Natural killer cell (primary cell): ENCODE results near the gene CHAF1B. TPM values are rescaled to one million over a fixed set of nuclear protein-coding genes. Genes with fewer than 3 reads are reported as not detected.

ENCODE experiments used
- ATAC-seq, 3 donors: fragments of 150-1000 bp in 2 of 3; fragments of 200-7000 bp in 1 of 3; cut with Tn5 transposase; 1 replicate in 1 of 3; 2 replicates in 2 of 3; pipeline ENCODE4 v1.10.0; 2021; ENCODE audit warnings: mild to moderate bottlenecking in 2 of 3, moderate library complexity in 2 of 3
- DNase-seq, 2 donors: peaks; one replicate each; pipeline versions ENCODE4 v3.0.0 to v3.0.0-alpha.2; 2013 to 2021; ENCODE audit warnings: mixed read lengths in 1 of 2
- H3K27ac ChIP-seq: one replicate; pipeline ENCODE4 v1.5.1; 2013; ENCODE audit warnings: mild to moderate bottlenecking, low read length
- H3K27me3 ChIP-seq: one replicate; pipeline ENCODE4 v1.6.1; 2013; ENCODE audit warnings: low read length; ENCODE audit not compliant: control insufficient read depth, insufficient read depth
- H3K36me3 ChIP-seq: one replicate; pipeline ENCODE4 v1.6.1; 2013; ENCODE audit warnings: low read length; ENCODE audit not compliant: control insufficient read depth, insufficient read depth
- H3K4me1 ChIP-seq: one replicate; pipeline ENCODE4 v1.6.1; 2013; ENCODE audit warnings: low read length; ENCODE audit not compliant: control insufficient read depth, insufficient read depth
- H3K4me3 ChIP-seq: one replicate; pipeline ENCODE4 v1.5.1; 2013; ENCODE audit warnings: low read length
- H3K9me3 ChIP-seq: one replicate; pipeline ENCODE4 v1.6.1; 2013; ENCODE audit warnings: low read length; ENCODE audit not compliant: control insufficient read depth, insufficient read depth
- H3K27ac Mint-ChIP-seq, 2 donors: one replicate each; pipeline ENCODE4 v1.8.0; 2022; ENCODE audit warnings: mild to moderate bottlenecking in 2 of 2, mixed read lengths in 2 of 2, moderate library complexity in 1 of 2
- H3K27me3 Mint-ChIP-seq, 2 donors: one replicate each; pipeline ENCODE4 v1.8.0; 2022; ENCODE audit warnings: low read depth in 2 of 2, mixed read lengths in 2 of 2
- H3K36me3 Mint-ChIP-seq: one replicate; pipeline ENCODE4 v1.8.0; 2022; ENCODE audit warnings: mixed read lengths
- H3K4me1 Mint-ChIP-seq, 2 donors: one replicate each; pipeline ENCODE4 v1.8.0; 2022; ENCODE audit warnings: mixed read lengths in 2 of 2
- H3K4me3 Mint-ChIP-seq: one replicate; pipeline ENCODE4 v1.8.0; 2022; ENCODE audit warnings: mild to moderate bottlenecking, moderate library complexity, mixed read lengths
- H3K9me3 Mint-ChIP-seq, 2 donors: one replicate each; pipeline ENCODE4 v1.8.0; 2022; ENCODE audit warnings: mixed read lengths in 2 of 2
- WGBS: methylation state at CpG from one replicate; pipeline ENCODE4 v1.1.7; 2013; ENCODE audit warnings: missing lambda C conversion rate; ENCODE audit not compliant: insufficient coverage; 5-methylcytosine and 5-hydroxymethylcytosine counted together
- intact Hi-C: fragments of 100-400 bp; cut with micrococcal nuclease; formaldehyde crosslinking; loops from one replicate; pipeline ENCODE4 v1.14.2; 2022
- total RNA-seq, 4 donors: library from RNA; stranded (reverse); fragments of 120-200 nt in 1 of 4; gene quantifications; one replicate each; pipeline versions ENCODE4 v1.2.3 to v1.2.4, GENCODE V29; 2013 to 2022
- TF ChIP-seq, protein P1 (sequence below): fragments of 200-600 bp; IDR thresholded peaks from one replicate; pipeline ENCODE4 v1.8.0; 2022; ENCODE audit warnings: antibody characterized with exemption

Gene CHAF1B
- total RNA-seq, 3 donors from 2014 or later (not counting 1 experiment from before 2014, with no cell fraction given), result 7.6 to 7.9 (median 7.7) TPM

DNA sequence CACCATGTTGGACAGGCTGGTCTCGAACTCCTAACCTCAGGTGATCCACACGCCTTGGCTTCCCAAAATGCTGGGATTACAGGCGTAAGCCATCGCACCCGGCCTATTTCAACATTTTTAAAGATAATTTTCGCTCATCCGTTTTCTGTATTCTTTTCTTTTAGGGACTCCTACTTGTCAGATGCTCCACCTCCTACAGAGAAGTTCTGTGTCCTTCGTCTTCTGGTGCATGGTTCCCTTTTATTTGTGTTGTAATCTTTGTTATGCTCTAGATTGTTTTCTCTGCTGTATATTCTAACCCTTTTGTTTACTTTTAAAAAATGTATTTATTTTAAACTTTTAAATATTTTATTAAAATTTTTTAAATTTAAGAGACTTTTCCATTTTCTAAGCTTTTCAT, 66.3 kb downstream of the CHAF1B start:
- no peaks in the 10 kb centered on the region for H3K4me1 Mint-ChIP-seq
- intact Hi-C loops, result no loop called here
- no peaks in the 10 kb centered on the region for H3K9me3 Mint-ChIP-seq
- H3K4me3 Mint-ChIP-seq, result no peak overlapping the region
- no peak for ATAC-seq
- Histone ChIP-seq H3K9me3 (no peaks in the 10 kb centered on the region), H3K4me1 (no peaks in the 10 kb centered on the region), H3K36me3 (no peaks in the 10 kb centered on the region), H3K4me3 (no peak overlapping the region), H3K27me3 (no peaks in the 10 kb centered on the region), H3K27ac (no peak overlapping the region)
- no peaks in the 10 kb centered on the region for H3K36me3 Mint-ChIP-seq
- peaks cover 0 to 10% of the 10 kb centered on the region in 2 donors for H3K27me3 Mint-ChIP-seq
- no peak for DNase-seq
- TF ChIP-seq, protein P1, sequence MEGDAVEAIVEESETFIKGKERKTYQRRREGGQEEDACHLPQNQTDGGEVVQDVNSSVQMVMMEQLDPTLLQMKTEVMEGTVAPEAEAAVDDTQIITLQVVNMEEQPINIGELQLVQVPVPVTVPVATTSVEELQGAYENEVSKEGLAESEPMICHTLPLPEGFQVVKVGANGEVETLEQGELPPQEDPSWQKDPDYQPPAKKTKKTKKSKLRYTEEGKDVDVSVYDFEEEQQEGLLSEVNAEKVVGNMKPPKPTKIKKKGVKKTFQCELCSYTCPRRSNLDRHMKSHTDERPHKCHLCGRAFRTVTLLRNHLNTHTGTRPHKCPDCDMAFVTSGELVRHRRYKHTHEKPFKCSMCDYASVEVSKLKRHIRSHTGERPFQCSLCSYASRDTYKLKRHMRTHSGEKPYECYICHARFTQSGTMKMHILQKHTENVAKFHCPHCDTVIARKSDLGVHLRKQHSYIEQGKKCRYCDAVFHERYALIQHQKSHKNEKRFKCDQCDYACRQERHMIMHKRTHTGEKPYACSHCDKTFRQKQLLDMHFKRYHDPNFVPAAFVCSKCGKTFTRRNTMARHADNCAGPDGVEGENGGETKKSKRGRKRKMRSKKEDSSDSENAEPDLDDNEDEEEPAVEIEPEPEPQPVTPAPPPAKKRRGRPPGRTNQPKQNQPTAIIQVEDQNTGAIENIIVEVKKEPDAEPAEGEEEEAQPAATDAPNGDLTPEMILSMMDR, result no peak
- H3K27ac Mint-ChIP-seq, result no peak overlapping the region
- WGBS, result 94% methylated on average over 6 of the region's 8 CpGs

DNA sequence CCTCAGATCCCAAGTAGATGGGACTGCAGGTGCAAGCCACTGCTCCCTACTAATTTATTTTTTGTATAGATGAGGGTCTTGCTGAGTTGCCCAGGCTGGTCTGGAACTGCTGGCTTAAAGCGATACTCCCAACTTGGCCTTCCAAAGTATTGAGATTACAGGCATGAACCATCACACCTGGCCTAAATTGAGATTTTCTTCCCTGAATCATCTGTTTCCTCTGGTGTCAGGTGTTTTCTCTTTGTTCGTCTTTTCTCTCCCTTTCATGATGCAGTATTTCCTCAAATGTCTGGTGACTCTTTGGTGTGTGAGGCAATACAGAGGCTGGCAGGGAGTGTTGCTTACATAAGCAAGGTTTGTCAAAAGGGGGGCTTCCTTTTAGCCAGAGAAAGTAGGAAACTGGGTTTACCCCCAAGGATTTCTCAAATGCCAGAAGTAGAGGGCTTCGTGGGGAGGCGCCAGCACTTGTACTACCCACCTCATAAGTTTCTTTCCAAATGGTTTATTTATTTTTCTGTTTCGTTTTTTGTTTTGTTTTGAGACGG, 67.2 kb downstream of the CHAF1B start:
- peaks cover 0 to 7% of the 10 kb centered on the region in 2 donors for H3K27me3 Mint-ChIP-seq
- H3K4me1 Mint-ChIP-seq, result no peaks in the 10 kb centered on the region
- intact Hi-C loops, result no loop called here
- Histone ChIP-seq H3K9me3 (no peaks in the 10 kb centered on the region), H3K4me3 (no peak overlapping the region), H3K4me1 (no peaks in the 10 kb centered on the region), H3K27me3 (no peaks in the 10 kb centered on the region), H3K27ac (no peak overlapping the region), H3K36me3 (no peaks in the 10 kb centered on the region)
- TF ChIP-seq, protein P1, result no peak
- DNase-seq (no peak), ATAC-seq (no peak)
- no peaks in the 10 kb centered on the region for H3K36me3 Mint-ChIP-seq
- H3K9me3 Mint-ChIP-seq, result no peaks in the 10 kb centered on the region
- H3K27ac Mint-ChIP-seq, result no peak overlapping the region
- no peak overlapping the region for H3K4me3 Mint-ChIP-seq
- WGBS, result 73% methylated on average over 6 of the region's 6 CpGs

DNA sequence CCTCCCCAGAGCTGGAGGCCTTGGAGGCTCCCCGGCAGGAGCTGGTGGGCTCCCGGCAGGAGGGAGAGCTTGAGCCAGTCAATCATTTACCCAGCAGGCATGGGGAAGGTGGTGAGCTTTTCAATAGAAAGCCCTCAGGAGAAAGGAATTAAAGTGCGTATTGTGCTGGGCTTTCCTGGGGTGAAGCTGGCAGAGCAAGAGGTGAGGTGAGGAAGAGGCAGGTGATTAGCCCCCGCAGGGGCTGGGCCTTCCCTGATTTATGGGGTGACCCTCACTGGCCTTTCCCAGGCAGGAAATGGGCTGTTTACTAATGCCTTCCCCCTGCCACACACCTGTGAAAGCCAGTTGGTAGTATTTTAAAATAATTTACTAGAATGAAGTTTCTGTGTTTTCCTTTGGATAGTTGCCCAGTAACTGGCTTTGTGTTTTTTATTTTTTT, 68.9 kb downstream of the CHAF1B start:
- H3K9me3 Mint-ChIP-seq, result no peaks in the 10 kb centered on the region
- 49% methylated on average over 4 of the region's 4 CpGs for WGBS
- H3K36me3 ChIP-seq, result no peaks in the 10 kb centered on the region
- H3K4me3 ChIP-seq, result no peak overlapping the region
- no peak overlapping the region for H3K4me3 Mint-ChIP-seq
- no peak for ATAC-seq
- no peak for DNase-seq
- no peak overlapping the region for H3K27ac Mint-ChIP-seq
- intact Hi-C loops, result no loop called here
- H3K36me3 Mint-ChIP-seq, result no peaks in the 10 kb centered on the region
- no peak overlapping the region for H3K27ac ChIP-seq
- H3K9me3 ChIP-seq, result no peaks in the 10 kb centered on the region
- H3K27me3 Mint-ChIP-seq, result peaks cover 0 to 7% of the 10 kb centered on the region in 2 donors
- no peaks in the 10 kb centered on the region for H3K27me3 ChIP-seq
- H3K4me1 ChIP-seq, result no peaks in the 10 kb centered on the region
- H3K4me1 Mint-ChIP-seq, result no peaks in the 10 kb centered on the region
- TF ChIP-seq, protein P1, result no peak

DNA sequence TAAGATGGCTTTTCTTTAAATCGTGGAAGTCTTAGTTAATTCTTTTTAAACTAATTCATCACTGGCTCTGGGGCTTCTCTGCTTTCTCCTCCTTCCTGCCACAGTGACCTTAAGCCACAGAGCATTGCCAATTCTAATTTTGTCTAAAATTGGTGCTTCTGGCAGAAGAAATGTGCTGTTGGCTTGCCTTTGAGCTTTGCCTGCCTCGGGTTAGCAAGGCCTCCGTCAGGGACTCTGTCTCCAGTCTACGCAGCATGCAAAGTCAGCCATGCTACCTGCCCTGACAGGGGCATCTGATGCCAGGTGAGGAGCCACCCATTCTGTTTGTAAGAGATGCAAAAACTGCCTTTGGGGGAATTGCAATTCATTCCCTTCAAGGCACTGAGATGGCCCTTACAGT, 69.5 kb downstream of the CHAF1B start:
- ATAC-seq, result no peak
- peaks cover 0 to 7% of the 10 kb centered on the region in 2 donors for H3K27me3 Mint-ChIP-seq
- 70% methylated on average over 3 of the region's 4 CpGs for WGBS

More for the DNA sequence above, 69.5 kb downstream of the CHAF1B start:
- H3K27me3 ChIP-seq, result no peaks in the 10 kb centered on the region
- H3K9me3 Mint-ChIP-seq, result no peaks in the 10 kb centered on the region
- H3K27ac Mint-ChIP-seq, result no peak overlapping the region
- no peaks in the 10 kb centered on the region for H3K4me1 Mint-ChIP-seq
- intact Hi-C loops, result no loop called here
- H3K9me3 ChIP-seq, result no peaks in the 10 kb centered on the region
- no peak for DNase-seq
- H3K4me3 Mint-ChIP-seq, result no peak overlapping the region
- no peaks in the 10 kb centered on the region for H3K36me3 ChIP-seq
- no peak overlapping the region for H3K4me3 ChIP-seq
- no peak overlapping the region for H3K27ac ChIP-seq
- TF ChIP-seq, protein P1, result no peak
- no peaks in the 10 kb centered on the region for H3K36me3 Mint-ChIP-seq
- no peaks in the 10 kb centered on the region for H3K4me1 ChIP-seq
